Sigmoid colon (tissue), 4 donors: ENCODE data around the gene AP2A2.

Experiments
- EP300 ChIP-seq, 4 donors: sonication (generic); formaldehyde crosslinking; IDR thresholded peaks; one replicate each; pipeline ENCODE4 v1.6.1; 2017; ENCODE audit warnings: antibody characterized with exemption in 4 of 4
- POLR2A ChIP-seq, 2 donors: fragments of 450-650 bp; IDR thresholded peaks; one replicate each; pipeline ENCODE4 v1.6.1; 2016; ENCODE audit warnings: antibody characterized with exemption in 2 of 2, mild to moderate bottlenecking in 2 of 2, moderate library complexity in 2 of 2
- POLR2AphosphoS5 ChIP-seq, 4 donors: sonication (generic); formaldehyde crosslinking; IDR thresholded peaks; one replicate each; pipeline ENCODE4 v1.6.1; 2017; ENCODE audit warnings: antibody characterized with exemption in 4 of 4
- TF ChIP-seq, protein P1 (sequence below), 4 experiments: fragments of 450-650 bp in 3 of 4; fragments of 200-600 bp in 1 of 4; IDR thresholded peaks; one replicate each; pipeline ENCODE4 v1.5.1; 2016 to 2019; ENCODE audit warnings: antibody characterized with exemption in 4 of 4, mild to moderate bottlenecking in 3 of 4, moderate library complexity in 2 of 4

DNA sequence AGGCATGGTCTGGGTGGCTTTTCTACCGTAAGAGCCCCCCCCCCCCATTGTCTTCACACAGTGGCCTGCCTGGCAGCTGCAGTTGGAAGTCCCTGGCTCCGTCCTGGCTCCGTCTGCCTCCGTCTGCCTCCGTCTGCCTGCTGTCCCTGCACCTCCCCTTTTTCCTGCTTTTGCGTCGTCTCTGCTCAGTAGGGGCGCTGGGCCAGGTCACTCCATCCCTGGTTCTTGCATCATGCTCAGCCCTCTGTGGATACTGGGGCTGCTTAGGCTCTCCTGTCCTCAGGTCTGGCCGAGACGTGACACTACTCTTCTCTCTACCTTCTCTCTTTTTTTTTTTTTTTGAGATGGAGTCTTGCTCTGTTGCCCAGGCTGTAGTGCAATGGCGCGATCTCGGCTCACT, 27.8 kb downstream of the AP2A2 start:
- no peak for TF ChIP-seq EP300 (IDR thresholded peaks at IDR 0.05)
- TF ChIP-seq, protein P1, sequence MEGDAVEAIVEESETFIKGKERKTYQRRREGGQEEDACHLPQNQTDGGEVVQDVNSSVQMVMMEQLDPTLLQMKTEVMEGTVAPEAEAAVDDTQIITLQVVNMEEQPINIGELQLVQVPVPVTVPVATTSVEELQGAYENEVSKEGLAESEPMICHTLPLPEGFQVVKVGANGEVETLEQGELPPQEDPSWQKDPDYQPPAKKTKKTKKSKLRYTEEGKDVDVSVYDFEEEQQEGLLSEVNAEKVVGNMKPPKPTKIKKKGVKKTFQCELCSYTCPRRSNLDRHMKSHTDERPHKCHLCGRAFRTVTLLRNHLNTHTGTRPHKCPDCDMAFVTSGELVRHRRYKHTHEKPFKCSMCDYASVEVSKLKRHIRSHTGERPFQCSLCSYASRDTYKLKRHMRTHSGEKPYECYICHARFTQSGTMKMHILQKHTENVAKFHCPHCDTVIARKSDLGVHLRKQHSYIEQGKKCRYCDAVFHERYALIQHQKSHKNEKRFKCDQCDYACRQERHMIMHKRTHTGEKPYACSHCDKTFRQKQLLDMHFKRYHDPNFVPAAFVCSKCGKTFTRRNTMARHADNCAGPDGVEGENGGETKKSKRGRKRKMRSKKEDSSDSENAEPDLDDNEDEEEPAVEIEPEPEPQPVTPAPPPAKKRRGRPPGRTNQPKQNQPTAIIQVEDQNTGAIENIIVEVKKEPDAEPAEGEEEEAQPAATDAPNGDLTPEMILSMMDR (IDR thresholded peaks at IDR 0.05): no peak
- no peak for TF ChIP-seq POLR2A (IDR thresholded peaks at IDR 0.05)
- TF ChIP-seq POLR2AphosphoS5 (IDR thresholded peaks at IDR 0.05): no peak
